Liver (tissue), 9 donors: ENCODE data around the gene TSHB. TPM values are rescaled to one million over a fixed set of nuclear protein-coding genes. Genes with fewer than 3 reads are reported as not detected.

ENCODE experiments used
- DNase-seq: peaks from one replicate; pipeline ENCODE4 v3.0.0-alpha.2; 2017; ENCODE audit warnings: low spot score
- H3K27ac ChIP-seq, 2 donors: one replicate each; pipeline ENCODE4 v1.7.0; 2013; ENCODE audit warnings: inconsistent platforms in 2 of 2, low read length in 2 of 2, control low read depth in 1 of 2, low read depth in 1 of 2, mild to moderate bottlenecking in 1 of 2
- H3K27me3 ChIP-seq, 4 donors: one replicate each; pipeline versions ENCODE4 v1.6.1 to v1.7.0; 2013; ENCODE audit warnings: low read length in 3 of 4, inconsistent platforms in 1 of 4, mild to moderate bottlenecking in 1 of 4, moderate library complexity in 1 of 4; ENCODE audit not compliant: control insufficient read depth in 4 of 4, insufficient read depth in 4 of 4
- H3K36me3 ChIP-seq, 4 donors: one replicate each; pipeline versions ENCODE4 v1.6.1 to v1.7.0; 2013; ENCODE audit warnings: low read length in 3 of 4, mild to moderate bottlenecking in 3 of 4, low read depth in 1 of 4, moderate library complexity in 1 of 4; ENCODE audit not compliant: control insufficient read depth in 4 of 4, insufficient read depth in 3 of 4
- H3K4me1 ChIP-seq, 4 donors: one replicate each; pipeline versions ENCODE4 v1.6.1 to v1.7.0; 2013; ENCODE audit warnings: low read length in 3 of 4, mild to moderate bottlenecking in 3 of 4, moderate library complexity in 1 of 4; ENCODE audit not compliant: control insufficient read depth in 4 of 4, insufficient read depth in 4 of 4
- H3K4me3 ChIP-seq, 3 donors: one replicate each; pipeline versions ENCODE4 v1.6.1 to v1.7.0; 2013; ENCODE audit warnings: low read length in 3 of 3, control low read depth in 1 of 3, low read depth in 1 of 3, mild to moderate bottlenecking in 1 of 3
- H3K9ac ChIP-seq, 2 donors: one replicate each; pipeline ENCODE4 v1.7.0; 2013; ENCODE audit warnings: low read length in 2 of 2, mild to moderate bottlenecking in 2 of 2, moderate library complexity in 2 of 2, control low read depth in 1 of 2, low read depth in 1 of 2
- H3K9me3 ChIP-seq, 4 donors: one replicate each; pipeline versions ENCODE4 v1.6.1 to v1.7.0; 2013; ENCODE audit warnings: low read length in 3 of 4; ENCODE audit not compliant: control insufficient read depth in 4 of 4
- EGR1 ChIP-seq, 2 donors: IDR thresholded peaks; 2 replicates each; pipeline ENCODE4 v1.6.1; 2016 to 2018; ENCODE audit warnings: antibody characterized with exemption in 2 of 2, low read depth in 2 of 2
- FOXA1 ChIP-seq: IDR thresholded peaks from 2 replicates; pipeline ENCODE4 v1.6.1; 2016; ENCODE audit warnings: antibody characterized with exemption
- FOXA2 ChIP-seq: IDR thresholded peaks from 2 replicates; pipeline ENCODE4 v1.6.1; 2016; ENCODE audit warnings: antibody characterized with exemption
- HNF4A ChIP-seq, 2 donors: conservative IDR thresholded peaks; 2 replicates each; pipeline ENCODE4 v1.6.1; 2016; ENCODE audit warnings: antibody characterized with exemption in 2 of 2, mild to moderate bottlenecking in 2 of 2
- HNF4G ChIP-seq: IDR thresholded peaks from 2 replicates; pipeline ENCODE4 v1.6.1; 2016; ENCODE audit warnings: antibody characterized with exemption
- JUND ChIP-seq, 2 donors: IDR thresholded peaks; 2 replicates each; pipeline ENCODE4 v1.6.1; 2016; ENCODE audit warnings: antibody characterized with exemption in 2 of 2
- NR2F2 ChIP-seq: IDR thresholded peaks from 2 replicates; pipeline ENCODE4 v1.6.1; 2016; ENCODE audit warnings: antibody characterized with exemption
- RAD21 ChIP-seq, 2 donors: IDR thresholded peaks; 2 replicates each; pipeline ENCODE4 v1.6.1; 2016; ENCODE audit warnings: antibody characterized with exemption in 2 of 2, mild to moderate bottlenecking in 2 of 2
- RXRA ChIP-seq, 2 donors: IDR thresholded peaks; 2 replicates each; pipeline ENCODE4 v1.6.1; 2017 to 2018; ENCODE audit warnings: antibody characterized with exemption in 2 of 2, mild to moderate bottlenecking in 1 of 2
- SP1 ChIP-seq: IDR thresholded peaks from 2 replicates; pipeline ENCODE4 v1.6.1; 2018; ENCODE audit warnings: antibody characterized with exemption, mild to moderate bottlenecking
- TAF1 ChIP-seq: conservative IDR thresholded peaks from 2 replicates; pipeline ENCODE4 v1.6.1; 2016; ENCODE audit warnings: antibody characterized with exemption, mild to moderate bottlenecking
- WGBS: extraction: QIAGEN DNeasy Blood & Tissue Kit; methylation state at CpG from one replicate; pipeline ENCODE4 v1.1.7; 2013; 5-methylcytosine and 5-hydroxymethylcytosine counted together
- polyA plus RNA-seq, 2 donors: library from polyadenylated mRNA; stranded (reverse) in 1 of 2; unstranded in 1 of 2; fragments of 200-250 nt in 1 of 2; fragments of >200 nt in 1 of 2; fragmentation: Nextera tagmentation in 1 of 2; extraction: Ambion mirVana in 1 of 2; gene quantifications; one replicate each; pipeline versions ENCODE4 v1.2.1 to v1.2.3, GENCODE V29; 2013 to 2015
- total RNA-seq, 2 donors: library from RNA; depleted of rRNA; stranded (reverse); fragments of >200 nt; gene quantifications; one replicate each; pipeline ENCODE4 v1.2.3, GENCODE V29; 2014
- TF ChIP-seq, protein P1 (sequence below): IDR thresholded peaks from 2 replicates; pipeline ENCODE4 v1.6.1; 2016; ENCODE audit warnings: antibody characterized with exemption
- TF ChIP-seq, protein P2 (sequence below): fragments of 150-350 bp; IDR thresholded peaks from 2 replicates; pipeline ENCODE4 v1.5.1; 2017; ENCODE audit warnings: improper control_type of control experiment, low read depth, low read length; ENCODE audit not compliant: missing input control
- TF ChIP-seq, protein P3 (sequence below): IDR thresholded peaks from 2 replicates; pipeline ENCODE4 v1.6.1; 2016; ENCODE audit warnings: antibody characterized with exemption, mild to moderate bottlenecking
- donor health status: healthy.
- donor health status: healthy.
- donor health status: healthy.
- donor health status: healthy.
- donor health status: healthy.

Gene TSHB
- total and polyA plus RNA-seq, 4 donors = not detected

DNA sequence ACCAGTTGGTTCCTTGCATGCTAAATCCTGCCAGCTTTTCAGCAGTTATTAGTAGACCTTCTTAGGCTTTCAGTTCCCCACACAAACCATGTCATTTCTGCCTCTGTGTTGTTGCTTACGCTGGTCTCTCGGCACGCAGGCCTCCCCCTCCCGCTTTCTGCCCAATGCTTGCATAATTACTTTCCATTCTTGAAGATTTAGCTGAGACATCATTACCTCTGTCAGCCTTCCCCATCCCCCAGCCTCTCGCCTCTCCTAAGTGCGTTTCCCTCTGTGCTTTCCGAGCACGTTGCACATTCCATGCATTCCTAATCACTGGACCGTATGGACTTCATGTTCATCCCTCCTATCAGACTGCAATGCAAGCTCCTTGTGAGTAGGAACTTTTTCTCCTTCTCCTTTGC, 26.8 kb downstream of the TSHB start:
- no peaks in the 10 kb centered on the region for H3K4me1 ChIP-seq
- WGBS = 51% methylated on average over 9 of the region's 9 CpGs
- no peak for DNase-seq
- H3K36me3 ChIP-seq = no peaks in the 10 kb centered on the region
- TF ChIP-seq RAD21 (IDR thresholded peaks at IDR 0.05) = no peak
- H3K4me3 ChIP-seq = no peak overlapping the region
- H3K27ac ChIP-seq = no peak overlapping the region
- H3K27me3 ChIP-seq = peaks cover 0 to 8% (median 0%) of the 10 kb centered on the region in 4 donors
- H3K9ac ChIP-seq = no peak overlapping the region
- no peaks in the 10 kb centered on the region for H3K9me3 ChIP-seq

DNA sequence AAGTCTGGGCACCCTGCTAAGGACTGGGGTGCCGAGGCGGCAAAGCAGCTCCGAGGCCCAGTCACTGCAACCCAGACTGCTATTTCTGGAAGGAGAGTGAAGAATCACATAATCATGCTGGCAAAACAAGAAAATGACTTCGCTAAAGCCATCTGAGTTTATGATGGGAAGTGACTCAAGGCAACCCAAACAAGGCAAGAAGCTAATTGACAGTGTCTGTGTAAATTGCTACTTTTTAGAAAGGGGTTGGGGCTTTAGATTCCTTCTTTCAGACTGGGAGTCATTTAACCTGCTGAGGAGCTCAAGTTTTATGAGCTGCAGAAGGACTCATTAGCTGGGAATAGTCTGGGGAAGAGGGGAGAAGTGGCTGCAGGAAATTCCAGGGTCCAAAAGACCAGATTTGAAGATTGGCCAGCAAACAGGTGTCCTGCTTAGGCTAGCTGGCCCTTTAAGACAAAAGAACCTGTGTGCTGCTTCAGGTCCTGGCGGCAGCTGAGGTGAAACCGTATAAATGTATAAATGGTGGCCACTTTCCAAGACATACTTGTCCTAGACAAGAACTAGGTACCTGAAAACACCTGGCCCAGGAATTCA, 28.1 kb downstream of the TSHB start:
- WGBS = 85% methylated on average over 6 of the region's 6 CpGs
- TF ChIP-seq NR2F2 (no peak), EGR1 (IDR thresholded peaks at IDR 0.05; ENCODE audit: low read depth in 2 of 2) (no peak), HNF4A (conservative IDR thresholded peaks at IDR 0.05) (no peak), FOXA2 (no peak), JUND (IDR thresholded peaks at IDR 0.05) (no peak), HNF4G (no peak), FOXA1 (no peak)
- TF ChIP-seq, protein P1, sequence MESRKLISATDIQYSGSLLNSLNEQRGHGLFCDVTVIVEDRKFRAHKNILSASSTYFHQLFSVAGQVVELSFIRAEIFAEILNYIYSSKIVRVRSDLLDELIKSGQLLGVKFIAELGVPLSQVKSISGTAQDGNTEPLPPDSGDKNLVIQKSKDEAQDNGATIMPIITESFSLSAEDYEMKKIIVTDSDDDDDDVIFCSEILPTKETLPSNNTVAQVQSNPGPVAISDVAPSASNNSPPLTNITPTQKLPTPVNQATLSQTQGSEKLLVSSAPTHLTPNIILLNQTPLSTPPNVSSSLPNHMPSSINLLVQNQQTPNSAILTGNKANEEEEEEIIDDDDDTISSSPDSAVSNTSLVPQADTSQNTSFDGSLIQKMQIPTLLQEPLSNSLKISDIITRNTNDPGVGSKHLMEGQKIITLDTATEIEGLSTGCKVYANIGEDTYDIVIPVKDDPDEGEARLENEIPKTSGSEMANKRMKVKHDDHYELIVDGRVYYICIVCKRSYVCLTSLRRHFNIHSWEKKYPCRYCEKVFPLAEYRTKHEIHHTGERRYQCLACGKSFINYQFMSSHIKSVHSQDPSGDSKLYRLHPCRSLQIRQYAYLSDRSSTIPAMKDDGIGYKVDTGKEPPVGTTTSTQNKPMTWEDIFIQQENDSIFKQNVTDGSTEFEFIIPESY = no peak
- TF ChIP-seq, protein P2, sequence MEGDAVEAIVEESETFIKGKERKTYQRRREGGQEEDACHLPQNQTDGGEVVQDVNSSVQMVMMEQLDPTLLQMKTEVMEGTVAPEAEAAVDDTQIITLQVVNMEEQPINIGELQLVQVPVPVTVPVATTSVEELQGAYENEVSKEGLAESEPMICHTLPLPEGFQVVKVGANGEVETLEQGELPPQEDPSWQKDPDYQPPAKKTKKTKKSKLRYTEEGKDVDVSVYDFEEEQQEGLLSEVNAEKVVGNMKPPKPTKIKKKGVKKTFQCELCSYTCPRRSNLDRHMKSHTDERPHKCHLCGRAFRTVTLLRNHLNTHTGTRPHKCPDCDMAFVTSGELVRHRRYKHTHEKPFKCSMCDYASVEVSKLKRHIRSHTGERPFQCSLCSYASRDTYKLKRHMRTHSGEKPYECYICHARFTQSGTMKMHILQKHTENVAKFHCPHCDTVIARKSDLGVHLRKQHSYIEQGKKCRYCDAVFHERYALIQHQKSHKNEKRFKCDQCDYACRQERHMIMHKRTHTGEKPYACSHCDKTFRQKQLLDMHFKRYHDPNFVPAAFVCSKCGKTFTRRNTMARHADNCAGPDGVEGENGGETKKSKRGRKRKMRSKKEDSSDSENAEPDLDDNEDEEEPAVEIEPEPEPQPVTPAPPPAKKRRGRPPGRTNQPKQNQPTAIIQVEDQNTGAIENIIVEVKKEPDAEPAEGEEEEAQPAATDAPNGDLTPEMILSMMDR = no peak
- H3K27me3 ChIP-seq = peaks cover 0 to 8% (median 0%) of the 10 kb centered on the region in 4 donors
- no peaks in the 10 kb centered on the region for H3K9me3 ChIP-seq
- H3K27ac ChIP-seq = no peak overlapping the region
- no peak overlapping the region for H3K4me3 ChIP-seq
- H3K9ac ChIP-seq = no peak overlapping the region
- no peaks in the 10 kb centered on the region for H3K36me3 ChIP-seq
- DNase-seq = no peak
- no peaks in the 10 kb centered on the region for H3K4me1 ChIP-seq

DNA sequence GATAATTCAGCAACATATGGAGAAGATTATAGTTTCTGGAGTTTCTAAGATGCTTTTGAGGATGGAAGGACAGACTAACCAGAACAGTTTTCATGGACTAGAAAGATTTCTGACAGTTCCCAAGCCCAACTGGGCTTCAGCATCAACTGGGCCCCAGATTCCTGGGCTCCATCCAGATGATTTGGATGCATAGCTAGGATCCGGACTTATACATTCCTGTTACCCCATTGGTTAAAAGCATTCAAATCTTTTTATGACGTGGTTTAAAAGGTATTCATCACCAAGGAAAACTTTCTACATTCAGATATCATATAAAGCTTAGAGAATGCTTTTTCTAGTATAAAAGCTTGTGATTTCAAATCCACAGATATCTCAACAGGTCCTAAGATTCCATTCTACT, 29.7 kb downstream of the TSHB start:
- Histone ChIP-seq H3K27me3 (peaks cover 0 to 8% (median 0%) of the 10 kb centered on the region in 4 donors), H3K36me3 (no peaks in the 10 kb centered on the region), H3K9ac (no peak overlapping the region), H3K4me3 (no peak overlapping the region), H3K4me1 (no peaks in the 10 kb centered on the region), H3K9me3 (no peaks in the 10 kb centered on the region), H3K27ac (no peak overlapping the region)
- DNase-seq = no peak
- no peak for TF ChIP-seq JUND (IDR thresholded peaks at IDR 0.05)
- TF ChIP-seq, protein P3, sequence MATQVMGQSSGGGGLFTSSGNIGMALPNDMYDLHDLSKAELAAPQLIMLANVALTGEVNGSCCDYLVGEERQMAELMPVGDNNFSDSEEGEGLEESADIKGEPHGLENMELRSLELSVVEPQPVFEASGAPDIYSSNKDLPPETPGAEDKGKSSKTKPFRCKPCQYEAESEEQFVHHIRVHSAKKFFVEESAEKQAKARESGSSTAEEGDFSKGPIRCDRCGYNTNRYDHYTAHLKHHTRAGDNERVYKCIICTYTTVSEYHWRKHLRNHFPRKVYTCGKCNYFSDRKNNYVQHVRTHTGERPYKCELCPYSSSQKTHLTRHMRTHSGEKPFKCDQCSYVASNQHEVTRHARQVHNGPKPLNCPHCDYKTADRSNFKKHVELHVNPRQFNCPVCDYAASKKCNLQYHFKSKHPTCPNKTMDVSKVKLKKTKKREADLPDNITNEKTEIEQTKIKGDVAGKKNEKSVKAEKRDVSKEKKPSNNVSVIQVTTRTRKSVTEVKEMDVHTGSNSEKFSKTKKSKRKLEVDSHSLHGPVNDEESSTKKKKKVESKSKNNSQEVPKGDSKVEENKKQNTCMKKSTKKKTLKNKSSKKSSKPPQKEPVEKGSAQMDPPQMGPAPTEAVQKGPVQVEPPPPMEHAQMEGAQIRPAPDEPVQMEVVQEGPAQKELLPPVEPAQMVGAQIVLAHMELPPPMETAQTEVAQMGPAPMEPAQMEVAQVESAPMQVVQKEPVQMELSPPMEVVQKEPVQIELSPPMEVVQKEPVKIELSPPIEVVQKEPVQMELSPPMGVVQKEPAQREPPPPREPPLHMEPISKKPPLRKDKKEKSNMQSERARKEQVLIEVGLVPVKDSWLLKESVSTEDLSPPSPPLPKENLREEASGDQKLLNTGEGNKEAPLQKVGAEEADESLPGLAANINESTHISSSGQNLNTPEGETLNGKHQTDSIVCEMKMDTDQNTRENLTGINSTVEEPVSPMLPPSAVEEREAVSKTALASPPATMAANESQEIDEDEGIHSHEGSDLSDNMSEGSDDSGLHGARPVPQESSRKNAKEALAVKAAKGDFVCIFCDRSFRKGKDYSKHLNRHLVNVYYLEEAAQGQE = no peak
- no peak for TF ChIP-seq EGR1 (IDR thresholded peaks at IDR 0.05; ENCODE audit: low read depth in 2 of 2)
- no peak for TF ChIP-seq SP1
- TF ChIP-seq RXRA (IDR thresholded peaks at IDR 0.05) = no peak
- no peak for TF ChIP-seq TAF1
- no peak for TF ChIP-seq FOXA1
- WGBS = 44% methylated on average over 2 of the region's 2 CpGs
